RWPE1 (cell line): ENCODE results near the gene LIPC.
A peak's percentile ranks its signal among the peaks of the same experiment; 100 is the strongest.

Source experiments
- CTCF ChIA-PET: fragments of 350-600 bp; sonication (Branson Sonifier 250); formaldehyde crosslinking; extraction: SDS; loops from one replicate; lab custom pipeline; 2021; lab: Yijun Ruan, JAX
- POLR2A ChIA-PET: fragments of 400-600 bp; formaldehyde crosslinking; extraction: SDS; loops from one replicate; lab custom pipeline; 2020; ENCODE audit warnings: antibody characterized with exemption; ENCODE audit not compliant: low non-redundant PET; lab: Yijun Ruan, JAX
- DNase-seq: peaks from one replicate; pipeline ENCODE4 v3.0.0; 2012; ENCODE audit warnings: low spot score
- H3K27ac ChIP-seq: fragments of 450-650 bp; 2 replicates; pipeline ENCODE4 v1.5.1; 2017
- CTCF ChIP-seq: fragments of 450-650 bp; conservative IDR thresholded peaks from 2 replicates; pipeline ENCODE4 v1.5.1; 2017; ENCODE audit warnings: low read depth, mild to moderate bottlenecking

Gene LIPC

GRCh38 chr15:58444056-58444455 lies 12.3 kb downstream of the LIPC start:
- ChIA-PET CTCF (no interaction called here), POLR2A (no interaction called here)
- TF ChIP-seq CTCF = no peak
- no peak for DNase-seq
- no peak overlapping the region; the same call in 1 of the 2 replicates for H3K27ac ChIP-seq

GRCh38 chr15:58444658-58445332 lies 13.0 kb downstream of the LIPC start:
- CTCF ChIA-PET = no interaction called here
- no peak for TF ChIP-seq CTCF
- POLR2A ChIA-PET = no interaction called here
- H3K27ac ChIP-seq = peak overlapping the region; percentile 7; the same call in 1 of the 2 replicates
- no peak for DNase-seq

- H3K27ac ChIP-seq = no peak overlapping the region
- no peak for TF ChIP-seq CTCF
- DNase-seq = no peak
- POLR2A ChIA-PET = no interaction called here
- CTCF ChIA-PET = no interaction called here
These were observed 14.1 kb downstream of the LIPC start for GRCh38 chr15:58445865-58446264.

- TF ChIP-seq CTCF = no peak
- POLR2A ChIA-PET = no interaction called here
- no peak for DNase-seq
- no peak overlapping the region for H3K27ac ChIP-seq
- CTCF ChIA-PET = interaction anchor here (0.6 kb wide), 1 partner anchor 25 kb away, joined by 5 read pairs; no protein-coding TSS in a partner anchor
These were observed 14.7 kb downstream of the LIPC start for GRCh38 chr15:58446521-58446920.

GRCh38 chr15:58447271-58448010 lies 15.7 kb downstream of the LIPC start:
- no peak for DNase-seq
- POLR2A ChIA-PET = no interaction called here
- CTCF ChIA-PET = interaction anchor here (0.6 kb wide), 1 partner anchor 483 kb away, joined by 3 read pairs; no protein-coding TSS in a partner anchor
- TF ChIP-seq CTCF = no peak
- no peak overlapping the region for H3K27ac ChIP-seq

- POLR2A ChIA-PET = no interaction called here
- CTCF ChIA-PET = interaction anchor here (0.6 kb wide), 1 partner anchor 482 kb away, joined by 3 read pairs; no protein-coding TSS in a partner anchor
- no peak for DNase-seq
- H3K27ac ChIP-seq = no peak overlapping the region
- no peak for TF ChIP-seq CTCF
These were observed 16.5 kb downstream of the LIPC start for GRCh38 chr15:58448331-58448730.
